Superior temporal gyrus (tissue), 1 donor: ENCODE results near the gene ZFAND3.
A peak's percentile ranks its signal among the peaks of the same experiment; 100 is the strongest.

ENCODE experiments used
- DNase-seq: peaks from one replicate; pipeline ENCODE4 v3.0.0-alpha.2; 2016; ENCODE audit errors: extremely low spot score

ZFAND3 gene

DNA sequence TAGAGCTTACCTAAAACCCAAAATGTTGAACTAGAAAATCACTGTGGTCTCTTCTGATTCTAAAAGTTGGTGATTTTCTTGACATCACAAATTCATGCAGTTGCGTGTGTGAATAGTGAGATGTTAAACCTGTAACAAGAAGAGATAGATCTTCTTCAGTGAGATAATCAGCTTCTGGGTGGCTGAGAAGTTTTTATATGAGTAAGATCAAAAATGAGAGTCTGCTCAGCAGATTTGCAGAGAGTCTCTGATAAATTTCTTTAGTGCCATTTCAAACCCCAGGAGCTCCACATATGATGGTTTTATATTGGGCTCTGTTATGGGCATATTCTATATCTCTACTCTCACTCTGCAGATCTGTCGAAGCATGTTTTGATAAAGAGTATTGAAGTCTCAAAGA is 185.4 kb downstream of the ZFAND3 start:
- DNase-seq: no peak

DNA sequence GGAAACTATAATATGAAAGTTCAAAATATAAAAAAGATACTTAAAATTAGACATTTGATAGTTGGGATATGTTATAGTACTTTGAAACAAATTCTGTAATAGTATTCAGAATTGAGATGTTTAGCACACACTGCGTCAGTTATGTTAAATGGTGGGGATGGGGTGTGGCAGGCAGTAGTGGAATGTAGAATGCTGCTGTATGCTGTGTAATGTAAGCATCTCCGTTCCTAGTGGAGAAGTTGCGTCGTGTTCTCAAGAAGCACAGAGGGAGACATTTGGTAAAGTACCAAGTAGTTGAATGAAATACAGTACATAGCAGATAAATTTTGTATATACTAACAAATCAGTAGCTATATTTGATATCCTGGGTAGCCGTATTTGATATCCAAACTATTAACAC is 192.4 kb downstream of the ZFAND3 start:
- DNase-seq: no peak

DNA sequence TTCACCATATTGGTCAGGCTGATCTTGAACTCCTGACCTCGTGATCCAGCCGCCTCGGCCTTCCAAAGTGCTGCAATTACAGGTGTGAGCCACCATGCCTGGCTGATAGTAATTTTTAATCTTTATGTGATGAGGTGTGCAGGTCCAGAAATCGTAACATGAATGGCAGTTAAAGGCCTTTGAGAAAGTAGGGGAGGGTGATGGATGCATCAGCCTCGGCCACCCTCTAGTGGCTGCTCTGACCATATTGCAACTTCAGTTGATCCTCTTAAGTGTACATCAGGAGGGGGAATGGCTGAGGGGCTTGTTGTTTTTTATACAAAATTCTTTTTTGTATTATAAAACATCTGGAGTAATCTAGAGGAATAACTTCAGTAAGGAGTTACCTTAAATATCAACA is 193.0 kb downstream of the ZFAND3 start:
- peak; percentile 55 for DNase-seq

DNA sequence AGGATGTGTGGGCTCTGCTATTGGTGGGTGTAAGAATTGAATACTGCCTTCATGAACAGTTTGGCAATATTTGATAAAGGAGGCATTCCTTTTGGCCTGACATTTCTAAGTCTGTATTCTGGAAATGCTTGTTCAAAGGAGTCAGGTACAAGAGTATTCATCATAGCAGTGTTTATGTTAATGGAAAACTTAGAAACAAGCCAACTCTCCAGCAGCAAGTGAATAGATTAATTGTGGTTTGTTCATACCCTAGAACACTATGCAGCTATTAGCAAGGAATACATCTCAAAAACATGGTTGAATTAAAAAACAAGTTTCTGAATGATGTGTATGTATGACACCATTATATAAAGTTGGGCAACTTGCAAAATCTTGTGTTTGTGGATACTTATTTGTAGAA is 195.8 kb downstream of the ZFAND3 start:
- DNase-seq: no peak

DNA sequence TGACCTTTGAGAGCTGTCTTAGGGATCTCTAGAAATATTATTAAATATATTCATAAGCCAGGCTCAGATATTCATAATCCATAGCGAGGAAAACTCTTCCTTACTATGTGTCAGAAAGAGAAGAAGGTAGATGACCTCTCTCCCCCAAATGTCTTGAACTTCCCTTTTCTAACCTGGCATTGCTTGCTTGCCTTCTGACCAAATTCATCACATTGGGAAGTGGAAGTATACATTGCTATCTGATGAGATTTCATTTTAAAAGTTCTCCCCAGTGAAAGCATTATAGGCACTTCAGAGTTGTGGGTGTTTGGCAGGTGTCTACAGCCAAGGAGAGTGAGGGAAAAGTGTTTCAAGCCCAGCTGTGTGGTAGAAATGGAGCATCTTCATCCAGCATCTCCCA is 197.3 kb downstream of the ZFAND3 start:
- no peak for DNase-seq

DNA sequence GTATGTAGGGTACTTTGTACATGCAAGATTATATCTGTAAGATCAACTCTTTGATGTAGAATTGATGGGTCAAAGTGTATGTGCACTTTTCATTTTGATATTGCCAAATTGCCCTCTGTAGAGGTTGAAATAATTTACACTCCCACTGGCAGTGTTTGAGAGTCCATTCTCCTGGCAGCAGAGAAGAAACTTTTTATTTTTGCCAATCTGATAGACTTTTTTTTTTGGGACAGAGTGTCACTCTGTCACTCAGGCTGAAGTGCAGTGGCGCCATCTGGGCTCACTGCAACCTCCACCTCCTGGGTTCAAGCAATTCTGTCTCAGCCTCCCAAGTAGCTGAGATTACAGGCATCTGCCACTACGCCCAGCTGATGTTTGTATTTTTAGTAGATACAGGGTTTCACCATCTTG is 199.2 kb downstream of the ZFAND3 start:
- no peak for DNase-seq

DNA sequence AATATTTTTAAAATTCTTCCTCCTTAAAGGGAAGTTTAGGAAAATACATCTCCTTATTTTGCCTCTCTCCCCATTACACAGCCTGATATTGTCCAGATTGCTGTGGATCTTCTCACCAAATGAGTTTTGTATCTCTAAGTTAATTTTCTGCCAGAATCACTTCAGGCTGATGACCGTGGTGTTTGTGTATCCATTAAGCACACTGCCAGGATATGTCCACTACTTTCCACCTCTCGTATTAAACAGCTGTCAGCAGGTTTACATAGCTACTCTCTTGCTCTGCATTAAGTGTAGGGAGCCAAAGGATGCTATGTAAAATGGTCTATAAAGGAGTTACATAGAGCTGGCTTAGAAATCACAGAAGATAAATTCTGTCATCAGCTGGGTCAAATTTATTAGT is 201.1 kb downstream of the ZFAND3 start:
- no peak for DNase-seq

DNA sequence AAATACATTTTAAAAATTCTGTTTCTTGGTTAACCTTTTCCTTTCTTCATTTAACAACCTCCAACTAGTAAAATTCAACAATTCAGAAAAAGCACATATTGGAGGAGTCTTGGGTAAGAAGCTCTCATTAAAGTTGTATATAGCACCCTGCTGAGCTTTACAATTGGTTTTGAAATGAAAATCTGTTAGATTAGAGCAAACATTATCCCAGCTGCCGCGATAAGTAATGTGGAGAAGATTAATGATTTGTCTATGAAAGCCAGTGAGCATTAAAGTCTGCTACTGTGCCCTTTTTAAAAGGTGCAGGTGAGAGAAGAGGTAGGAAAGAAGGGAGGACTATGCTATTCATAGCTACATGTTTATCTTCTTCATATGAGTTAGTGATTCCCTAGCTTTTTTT is 201.5 kb downstream of the ZFAND3 start:
- DNase-seq: no peak

DNA sequence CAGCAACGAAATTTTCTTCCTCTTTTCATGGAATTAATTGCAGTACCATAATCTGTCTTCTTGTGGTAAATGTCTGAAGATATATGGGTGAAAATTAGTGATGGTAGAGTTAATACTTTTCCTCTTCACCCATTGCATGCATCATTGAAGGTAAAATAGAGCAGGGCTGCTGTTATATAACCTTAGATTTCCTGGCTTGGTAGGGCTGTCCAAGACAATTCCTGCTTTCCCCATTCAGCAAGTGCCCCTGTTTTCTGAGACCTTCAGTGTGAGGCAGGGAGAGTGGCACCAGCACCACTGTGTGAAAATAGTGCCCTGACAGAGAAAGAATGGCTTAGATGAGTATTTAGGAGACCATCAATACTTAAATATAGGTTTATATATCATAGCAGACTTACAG is 202.0 kb downstream of the ZFAND3 start:
- no peak for DNase-seq

DNA sequence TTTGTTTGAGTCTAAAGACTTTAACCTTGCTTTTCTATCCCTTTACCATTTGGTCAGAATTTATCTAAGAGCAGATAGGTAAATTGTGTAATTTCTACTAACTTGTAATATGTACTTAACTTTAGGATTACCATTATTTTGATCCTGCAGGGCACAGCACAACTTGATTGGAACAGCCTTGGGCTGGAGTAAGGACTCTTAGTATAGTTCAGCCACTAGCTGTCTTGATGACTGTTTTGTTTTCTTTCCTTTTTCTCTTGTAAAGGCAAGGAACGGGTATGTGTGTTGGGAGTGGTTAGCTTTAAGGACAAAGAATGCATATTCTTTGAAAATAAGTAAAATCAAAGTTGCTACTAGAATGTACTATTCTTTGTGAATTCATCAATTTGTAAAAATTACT is 203.2 kb downstream of the ZFAND3 start:
- no peak for DNase-seq

DNA sequence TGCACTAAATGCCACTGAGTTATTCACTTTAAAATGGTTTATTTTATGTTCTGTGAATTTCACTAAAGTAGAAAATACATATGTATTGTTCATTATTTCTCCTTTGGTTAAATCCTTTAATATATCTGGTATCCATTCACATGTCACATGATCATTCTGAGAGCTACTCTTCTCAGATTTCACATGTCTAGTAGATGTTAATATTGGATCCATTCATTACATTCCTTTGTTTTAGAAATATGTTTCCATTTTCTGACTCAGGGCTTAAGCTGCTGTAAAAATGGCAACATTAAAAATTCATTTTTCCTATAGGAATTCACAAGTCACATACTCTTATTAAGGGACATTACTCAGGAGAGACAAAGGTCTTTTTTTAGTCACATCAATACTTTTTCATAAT is 205.4 kb downstream of the ZFAND3 start:
- no peak for DNase-seq

DNA sequence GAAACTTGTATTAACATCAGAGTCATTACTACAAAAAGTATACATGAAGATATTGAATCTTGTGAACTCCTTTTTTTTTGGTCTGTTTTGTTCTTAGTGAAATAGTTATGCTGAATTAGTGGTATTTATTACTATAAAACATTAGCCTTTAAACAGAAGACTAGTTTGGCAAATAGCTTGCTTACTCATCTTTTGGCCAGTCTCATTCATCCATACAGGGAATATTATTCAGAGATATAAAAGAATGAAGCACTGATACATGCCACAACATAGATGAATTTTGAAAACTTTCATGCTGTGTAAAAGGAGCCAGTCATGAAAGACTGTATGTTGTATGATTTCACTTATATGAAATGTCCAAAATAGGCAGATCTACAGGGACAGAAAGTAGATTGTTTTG is 205.9 kb downstream of the ZFAND3 start:
- no peak for DNase-seq

DNA sequence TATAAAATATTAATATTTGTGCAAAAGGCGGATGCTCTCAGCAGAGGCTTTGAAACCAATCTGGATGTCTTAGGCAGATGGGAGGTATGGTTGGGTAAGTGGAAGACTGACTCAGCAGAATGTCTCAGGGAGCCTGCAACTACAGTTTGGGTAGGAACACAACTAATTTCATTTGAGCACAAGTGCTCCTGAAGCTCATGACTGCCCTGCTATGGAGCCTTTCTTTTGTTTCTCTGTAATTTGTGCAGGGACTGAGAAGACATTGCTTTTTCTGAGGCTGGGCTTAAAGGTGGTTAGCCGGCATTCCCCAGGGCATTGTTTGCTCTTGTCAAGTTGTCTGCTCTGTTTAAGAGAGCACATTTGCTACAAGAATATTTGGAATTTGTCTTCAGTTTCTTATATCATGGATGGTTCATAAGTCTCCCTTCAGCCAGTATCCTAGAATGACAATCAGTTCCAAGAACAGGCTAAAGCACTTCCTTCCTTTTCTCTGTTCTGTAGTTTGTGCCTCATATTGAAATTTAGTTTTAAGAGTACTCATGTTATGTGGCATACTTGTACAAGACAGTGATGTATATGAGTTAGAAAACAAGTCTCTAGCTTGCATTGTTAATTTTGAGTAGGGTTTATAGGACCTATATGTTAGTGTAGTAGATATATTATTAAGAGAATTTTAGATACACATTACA is 208.3 kb downstream of the ZFAND3 start:
- DNase-seq: no peak

DNA sequence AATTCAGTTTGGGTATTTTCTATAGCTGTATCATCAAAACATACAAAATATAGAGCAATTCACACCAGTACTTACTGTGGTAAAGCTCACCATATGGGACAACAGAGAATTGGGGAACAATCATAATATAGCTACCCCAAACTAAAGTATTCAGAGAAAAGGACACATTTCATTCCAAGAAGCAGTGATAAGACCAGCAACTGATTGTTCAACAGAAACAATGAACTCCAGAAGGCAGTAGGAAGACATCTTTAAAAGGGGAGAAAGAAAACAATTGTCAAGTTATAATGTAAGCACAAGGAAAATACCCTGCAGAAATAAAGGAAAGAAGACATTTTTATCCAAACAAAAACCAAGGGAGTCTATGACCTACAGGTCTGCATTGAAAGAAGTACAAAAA is 210.9 kb downstream of the ZFAND3 start:
- no peak for DNase-seq

DNA sequence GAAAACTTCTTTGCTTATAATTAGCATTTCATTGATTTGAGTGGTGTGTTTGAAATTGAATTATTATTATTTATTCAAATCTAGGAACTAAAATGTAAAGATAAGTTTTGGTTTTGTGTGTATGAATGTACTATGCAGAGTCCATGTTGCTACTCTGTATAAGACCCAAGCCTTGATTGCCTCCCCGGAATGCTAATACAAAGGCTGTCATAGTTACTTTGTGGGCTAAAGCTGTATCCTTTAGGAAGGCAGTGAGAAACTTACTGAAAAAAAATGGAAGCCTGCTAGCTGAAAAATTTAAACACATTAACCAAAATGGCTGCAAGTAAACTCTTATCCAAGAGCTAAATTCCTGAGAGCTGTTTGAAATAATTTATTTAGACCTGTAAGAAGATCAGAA is 213.3 kb downstream of the ZFAND3 start:
- no peak for DNase-seq

DNA sequence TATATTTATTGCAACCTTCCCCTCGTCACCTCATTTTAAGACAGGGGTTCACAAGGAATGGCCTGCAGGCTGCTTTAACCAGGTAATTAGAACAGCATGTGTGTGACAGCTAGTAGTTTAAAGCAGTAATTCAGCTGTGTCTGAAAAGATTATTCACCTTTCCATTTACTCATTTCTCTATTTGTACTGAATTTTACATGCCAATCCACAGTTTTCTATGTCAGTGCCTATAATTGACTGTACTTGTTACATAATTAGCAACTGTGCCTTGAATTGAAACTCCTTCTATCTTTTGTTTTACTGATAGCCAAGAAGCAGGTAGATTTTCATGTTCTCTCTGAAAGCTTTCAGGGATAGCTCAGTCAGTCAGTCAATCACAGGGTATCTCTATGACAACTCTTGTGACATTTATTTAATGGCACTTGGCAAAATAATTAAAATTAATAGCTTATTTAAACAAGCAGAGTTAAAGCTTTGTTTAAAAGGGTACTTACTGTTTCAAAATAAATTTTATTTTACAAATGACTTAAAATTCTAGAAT is 214.0 kb downstream of the ZFAND3 start:
- no peak for DNase-seq

DNA sequence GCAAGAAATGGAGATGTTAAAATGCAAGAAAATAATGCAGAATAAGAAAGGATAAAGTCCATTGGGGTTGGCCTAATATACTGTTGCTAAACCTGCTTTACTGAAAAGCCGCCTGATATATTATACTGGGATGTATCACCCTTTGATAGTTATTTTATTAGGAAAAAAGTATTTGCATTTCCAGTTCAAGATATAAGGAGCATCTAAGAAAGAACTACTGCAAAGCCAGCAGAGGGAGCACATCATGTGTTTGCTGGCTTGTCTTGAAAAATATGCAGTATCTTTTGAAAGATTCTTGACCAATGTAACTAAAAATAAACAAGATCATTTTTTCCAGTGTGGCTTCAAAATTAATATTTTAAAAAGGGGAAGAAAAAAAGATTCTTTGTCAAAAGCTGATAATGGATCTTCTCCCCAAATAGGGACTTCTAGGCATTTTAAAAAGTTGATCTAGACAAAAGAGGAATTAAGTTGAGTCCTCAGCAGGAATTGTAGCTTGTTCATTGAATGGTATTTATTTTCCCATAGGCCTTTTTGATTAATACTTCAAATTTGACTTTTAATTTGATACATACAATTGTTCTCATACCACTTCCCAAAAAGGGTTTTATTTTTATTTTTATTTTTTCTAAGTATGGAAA is 214.9 kb downstream of the ZFAND3 start:
- peak; percentile 69 for DNase-seq

DNA sequence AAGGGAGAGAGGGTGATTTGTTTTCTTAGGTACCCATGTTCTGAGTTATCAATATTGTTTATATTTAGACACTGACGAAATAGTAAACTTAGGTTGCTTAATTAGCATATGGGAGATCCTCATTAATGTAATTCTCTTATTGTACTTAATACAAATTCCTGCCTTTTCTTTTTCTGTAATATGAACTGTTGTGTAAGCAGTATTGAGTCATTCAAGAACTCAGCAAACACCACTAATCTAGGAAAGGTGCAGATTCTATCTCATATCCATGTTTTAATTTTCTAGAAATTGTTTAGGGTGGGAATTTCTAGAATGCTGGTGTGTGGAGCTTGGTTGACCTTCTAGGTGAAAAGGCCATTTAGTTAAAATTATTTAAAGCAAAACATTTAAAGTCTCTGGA is 216.0 kb downstream of the ZFAND3 start:
- no peak for DNase-seq

DNA sequence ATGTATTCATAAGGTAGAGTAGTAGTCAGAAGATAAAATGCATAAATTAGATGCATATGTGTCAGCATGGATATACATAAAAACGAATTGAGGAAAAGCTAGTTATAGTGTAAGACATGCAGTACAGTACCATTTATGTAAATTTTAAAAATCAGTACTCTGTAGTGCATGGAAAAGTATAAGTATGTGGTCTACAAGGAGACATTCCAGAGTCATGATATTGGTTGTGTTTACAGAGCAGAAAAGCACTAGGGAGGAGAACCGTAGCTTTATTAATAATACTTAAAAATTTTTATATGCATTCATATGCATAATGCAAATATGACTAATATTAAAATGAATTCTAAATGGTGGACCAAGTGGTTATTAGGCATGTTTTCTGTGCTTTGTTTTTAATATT is 220.0 kb downstream of the ZFAND3 start:
- no peak for DNase-seq

DNA sequence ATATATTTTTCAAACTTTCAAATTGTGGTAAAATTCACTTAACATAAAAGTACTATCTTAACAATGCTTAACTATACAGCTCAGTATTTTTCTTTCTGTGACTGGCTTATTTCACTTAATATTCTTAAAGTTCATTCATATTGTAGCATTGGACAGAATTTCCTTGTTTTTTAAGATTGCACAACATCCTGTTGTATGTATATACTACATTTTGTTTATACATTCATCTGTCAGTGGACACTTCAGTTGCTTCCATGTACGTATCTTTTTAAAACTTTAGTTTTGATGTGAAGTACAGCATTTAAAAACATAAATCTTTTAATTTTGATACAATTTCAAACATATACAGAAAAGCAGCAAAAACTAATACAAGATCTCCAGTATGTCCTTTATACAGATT is 220.7 kb downstream of the ZFAND3 start:
- no peak for DNase-seq

DNA sequence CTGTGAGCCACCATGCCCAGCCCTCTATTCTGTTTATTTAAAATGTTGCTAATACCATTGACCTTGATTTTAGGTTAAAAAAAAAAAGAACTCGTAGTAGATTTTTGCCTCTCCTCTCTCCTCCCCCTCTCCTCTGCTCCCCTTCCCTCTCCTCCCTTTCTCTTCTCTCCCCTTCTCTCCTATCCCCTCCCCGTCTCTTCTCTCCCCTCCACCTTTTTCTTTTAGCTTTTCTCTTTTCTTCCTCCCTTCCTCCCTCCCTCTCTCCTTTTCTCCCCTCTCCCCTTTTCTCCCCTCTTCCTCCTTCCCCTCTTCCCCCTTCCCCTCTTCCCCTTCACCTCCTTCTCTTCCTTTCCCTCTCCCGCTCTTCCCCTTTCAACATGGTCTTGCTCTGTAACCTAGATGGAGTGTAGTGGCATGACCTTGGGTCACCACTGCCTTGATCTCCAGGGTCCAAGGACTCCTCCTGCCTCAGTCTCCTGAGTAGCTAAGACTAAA is 223.8 kb downstream of the ZFAND3 start:
- DNase-seq: no peak

DNA sequence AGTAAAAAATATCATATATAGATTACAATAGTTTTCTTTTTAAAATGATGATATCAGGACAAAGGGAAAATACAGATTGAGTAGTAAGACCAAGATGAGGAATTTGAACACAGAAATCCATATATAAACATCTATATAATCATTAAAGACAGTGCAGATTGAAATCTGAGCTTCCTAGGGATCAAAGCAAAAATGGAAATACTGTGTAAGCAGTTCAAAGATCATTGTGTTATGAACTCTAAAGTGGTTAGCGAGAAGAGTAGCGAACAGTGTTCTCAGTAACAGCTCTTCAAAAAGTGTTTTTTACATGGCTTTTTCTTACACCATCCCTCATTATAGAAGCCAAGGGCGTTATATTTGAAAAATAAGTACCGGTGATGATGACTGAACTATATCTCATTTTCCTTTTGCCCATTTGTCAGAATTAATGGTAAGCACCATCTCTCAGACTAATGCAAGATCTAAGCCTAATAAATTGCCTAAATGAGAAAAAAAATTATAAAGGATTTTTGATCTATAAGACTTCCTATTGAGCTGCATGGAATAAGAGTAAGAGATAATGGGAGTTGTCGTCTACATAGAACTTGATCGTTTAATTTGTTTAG is 226.3 kb downstream of the ZFAND3 start:
- no peak for DNase-seq

DNA sequence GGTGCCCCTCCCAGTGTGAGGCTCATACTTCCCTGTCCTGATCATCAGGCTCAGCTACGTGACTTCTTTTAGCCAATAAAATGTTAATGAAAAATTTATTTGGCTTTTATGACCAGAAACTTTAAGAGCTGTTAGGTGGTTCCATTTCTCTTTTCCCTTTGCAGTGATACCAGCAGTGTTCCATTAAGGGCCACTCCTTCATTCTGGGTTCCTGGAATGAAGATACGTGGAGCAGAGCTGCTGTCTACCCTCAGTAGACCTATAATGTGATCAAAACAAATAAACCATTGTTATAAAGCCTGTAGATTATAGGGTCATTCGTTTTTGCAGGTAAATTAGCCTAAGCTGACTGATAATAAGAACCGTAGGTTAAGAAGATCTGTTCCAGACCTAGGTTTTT is 228.0 kb downstream of the ZFAND3 start:
- no peak for DNase-seq
